ENCODE measurements around the gene BARHL2.

Gene BARHL2

DNA sequence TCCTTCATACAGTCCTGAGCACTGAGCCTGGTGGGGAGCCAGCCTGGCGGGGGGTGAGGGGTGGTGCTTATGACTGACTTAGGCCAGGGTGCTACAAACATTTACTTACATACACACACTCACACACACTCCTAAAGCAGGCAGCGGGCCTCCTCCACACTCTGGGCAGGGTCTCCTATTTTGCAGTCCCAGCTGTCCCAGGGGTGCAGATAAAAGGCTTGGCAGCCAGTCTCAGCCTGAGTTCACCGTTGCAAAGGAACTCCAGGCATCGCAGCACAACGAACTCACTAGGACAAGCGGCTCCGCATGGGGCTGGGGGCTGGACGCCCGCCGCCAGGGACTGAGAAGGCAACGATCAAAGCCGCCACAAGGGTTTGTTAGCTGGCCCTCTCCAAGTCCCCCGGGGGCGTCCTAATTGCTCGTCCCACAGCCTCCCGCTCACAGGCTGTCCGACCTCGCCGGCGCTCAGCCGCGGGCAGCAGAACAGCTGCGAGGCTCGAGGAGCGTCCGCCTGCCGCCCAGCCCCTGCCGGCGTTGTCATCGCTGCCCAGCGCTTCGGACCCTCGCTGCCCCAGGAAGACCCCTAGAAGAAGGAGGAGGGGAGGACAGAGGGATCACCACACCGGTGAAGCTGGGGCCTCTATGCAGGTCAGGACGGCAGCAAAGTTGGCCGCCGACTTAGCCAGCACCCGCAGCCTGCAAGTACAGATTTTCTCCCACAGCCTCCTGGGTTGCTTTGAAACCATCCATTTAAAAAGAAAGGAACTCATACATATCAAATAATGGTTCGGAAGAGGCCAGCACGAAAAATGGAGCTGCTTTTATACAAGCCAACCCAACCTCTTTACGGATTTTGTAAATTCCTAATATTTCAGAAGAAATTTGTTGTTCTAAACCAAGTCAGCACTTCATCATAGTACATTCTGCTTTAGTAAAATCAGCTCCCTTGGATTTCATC is 6.2 kb downstream of the BARHL2 start:
- no peak for DNase-seq (ENCODE audit: low read depth, low spot score)

DNA sequence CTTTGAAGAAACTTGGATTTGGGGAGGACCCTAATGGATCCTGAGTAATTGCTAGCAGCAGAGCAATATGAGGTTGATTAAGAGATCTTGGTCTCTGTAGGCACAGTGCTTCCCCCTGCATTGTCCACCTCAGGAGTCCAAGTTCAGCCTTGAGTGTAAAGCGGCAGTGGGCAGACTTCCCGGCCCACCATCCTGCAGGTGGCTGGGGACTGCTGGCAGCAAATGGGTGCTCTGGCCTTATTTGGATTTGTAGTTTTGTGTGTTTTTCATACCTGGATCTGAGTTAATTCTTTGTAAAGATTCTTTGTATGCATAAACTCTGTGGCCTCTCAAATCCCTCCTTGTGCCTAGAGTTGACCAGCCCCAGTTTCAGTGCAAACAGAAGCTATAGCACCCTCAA is 7.6 kb downstream of the BARHL2 start:
- DNase-seq (ENCODE audit: low read depth, low spot score) = no peak

DNA sequence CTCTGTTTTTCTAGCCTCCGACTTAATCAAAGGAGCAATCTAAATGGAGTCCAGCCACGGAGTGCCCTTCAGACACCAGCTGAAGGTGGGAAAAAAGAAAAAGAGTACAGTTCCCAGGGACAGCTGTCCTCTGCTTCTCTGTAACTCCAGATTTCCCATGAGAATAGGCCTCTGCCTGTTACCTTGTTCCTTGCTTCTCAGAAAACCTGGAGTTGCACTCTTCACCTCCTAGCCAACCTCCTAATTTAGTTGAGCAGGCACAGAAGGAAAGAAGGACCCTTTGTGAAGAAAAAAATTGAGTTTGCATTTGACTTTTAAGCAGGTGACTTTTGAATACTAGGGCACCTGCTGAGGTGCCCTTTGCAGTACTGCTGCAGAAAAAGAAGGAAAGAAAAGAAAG is 8.3 kb downstream of the BARHL2 start:
- DNase-seq (ENCODE audit: low read depth, low spot score) = no peak

DNA sequence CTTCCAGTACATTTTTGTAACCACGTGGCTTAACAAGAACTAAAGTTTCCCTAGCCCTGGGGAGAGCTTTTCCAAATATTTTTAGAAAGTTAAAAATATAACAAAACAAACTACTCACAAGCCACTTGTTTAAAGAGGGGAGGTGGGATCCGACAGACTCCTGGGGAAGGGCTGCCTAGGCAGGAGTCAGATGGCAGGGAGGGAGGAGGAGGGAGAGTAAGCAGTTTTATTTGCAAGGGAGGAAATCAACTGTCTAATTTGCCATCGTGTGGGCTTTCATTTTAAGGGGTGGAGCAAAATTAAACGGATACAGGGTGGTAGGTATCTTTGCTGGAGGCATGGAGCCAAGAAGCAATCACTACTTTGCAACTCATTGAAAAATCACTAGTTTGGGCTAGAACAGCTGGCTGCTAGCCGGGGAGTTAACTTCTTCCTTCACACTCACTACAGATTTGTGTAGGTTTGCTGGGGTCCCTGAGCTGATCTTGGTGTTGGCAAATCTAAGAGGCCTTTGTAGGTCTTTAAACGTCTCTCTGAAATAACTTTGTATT is 8.8 kb downstream of the BARHL2 start:
- DNase-seq (ENCODE audit: low read depth, low spot score) = no peak

DNA sequence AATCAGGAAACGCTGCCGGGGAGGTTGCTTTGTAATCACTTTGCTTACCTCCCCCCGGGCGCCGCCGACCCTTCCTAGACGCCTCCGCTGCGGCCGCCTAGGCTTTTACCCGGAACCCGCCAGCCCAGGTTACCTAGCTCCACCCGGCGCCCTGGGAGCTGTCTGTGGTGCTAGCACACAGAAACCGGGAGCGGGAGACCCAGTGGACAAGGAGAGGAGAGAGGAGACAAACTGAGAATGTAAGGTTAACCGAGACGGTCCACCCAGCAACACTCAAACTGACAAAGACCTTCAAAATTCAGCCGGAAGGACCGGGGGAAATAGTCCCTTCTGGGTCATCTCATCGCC is 9.8 kb downstream of the BARHL2 start:
- no peak for DNase-seq (ENCODE audit: low read depth, low spot score)

DNA sequence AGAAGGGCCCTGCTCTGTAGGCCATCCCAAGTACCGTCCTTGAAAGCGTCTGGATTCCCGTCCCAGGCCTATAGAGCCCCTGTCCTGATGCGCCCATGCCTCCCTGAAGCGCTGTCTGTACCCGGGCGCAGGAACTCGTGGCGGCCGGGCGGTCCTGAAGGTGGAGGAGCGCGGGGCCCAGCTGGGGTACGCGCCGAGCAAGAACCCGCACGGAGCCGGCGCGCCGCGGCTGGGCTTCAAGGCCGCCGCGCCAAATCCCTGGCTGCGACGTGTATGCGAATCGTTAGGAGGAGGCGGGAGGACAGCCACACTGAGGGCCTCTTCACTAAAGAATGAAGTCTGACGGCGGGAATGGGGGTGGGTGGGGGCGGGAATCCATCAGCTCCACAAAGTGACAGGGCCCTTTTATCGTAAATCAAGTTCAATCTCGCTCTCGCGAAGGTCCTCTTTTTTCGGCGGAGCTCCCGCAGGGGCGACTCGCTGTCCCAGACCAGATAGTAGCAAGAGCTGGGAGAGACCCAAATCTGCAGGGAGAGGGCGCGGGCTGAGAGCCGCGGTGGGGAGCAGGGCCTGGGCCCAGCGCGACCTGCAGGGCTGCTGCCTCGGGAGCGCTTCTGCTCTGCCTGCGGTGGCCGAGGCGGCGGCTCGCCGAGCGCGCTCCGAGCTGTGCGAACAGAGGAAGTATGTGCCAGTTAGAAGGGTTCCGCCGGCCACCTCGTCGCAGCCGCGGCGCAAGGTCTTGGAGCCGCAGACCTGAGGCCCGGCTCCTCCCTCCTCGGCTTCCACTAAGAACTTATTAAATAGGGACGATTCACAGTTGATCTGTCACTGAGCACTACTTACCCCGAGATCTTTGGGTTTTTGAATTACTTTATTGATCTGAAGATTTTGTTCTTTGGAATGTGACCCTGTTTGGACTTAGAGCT is 10.4 kb downstream of the BARHL2 start:
- DNase-seq (ENCODE audit: low read depth, low spot score) = no peak

- no peak for DNase-seq (ENCODE audit: low read depth, low spot score)
Measured at GRCh38 chr1:90705956-90706355, 11.1 kb downstream of the BARHL2 start.

GRCh38 chr1:90704817-90705216 is 12.3 kb downstream of the BARHL2 start:
- DNase-seq (ENCODE audit: low read depth, low spot score) = no peak

- DNase-seq (ENCODE audit: low read depth, low spot score) = no peak
Measured at GRCh38 chr1:90694846-90695245, 22.3 kb downstream of the BARHL2 start.

GRCh38 chr1:90687747-90688146 is 29.4 kb downstream of the BARHL2 start:
- no peak for DNase-seq (ENCODE audit: low read depth, low spot score)

- DNase-seq (ENCODE audit: low read depth, low spot score) = no peak
Measured at GRCh38 chr1:90675161-90675847, 41.8 kb downstream of the BARHL2 start.

DNA sequence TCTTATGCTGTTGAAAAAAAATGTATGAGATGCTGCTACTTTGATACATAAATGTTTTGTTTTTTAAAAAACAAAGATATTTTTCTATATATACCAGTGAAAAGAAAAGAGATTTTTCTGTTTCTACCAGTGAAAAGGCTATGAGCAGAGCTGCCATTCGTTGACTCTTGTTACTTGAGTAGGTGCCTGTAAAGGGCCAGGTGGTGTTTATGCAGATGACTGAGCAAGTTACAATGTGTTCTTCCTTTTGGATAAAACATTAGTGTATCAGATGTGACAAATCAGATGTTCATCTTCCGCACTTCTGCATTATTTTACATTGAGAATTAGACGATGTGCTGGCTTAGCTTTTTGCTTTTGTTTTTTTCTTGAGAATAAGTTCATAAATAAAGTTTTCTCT is 45.4 kb downstream of the BARHL2 start:
- DNase-seq (ENCODE audit: low read depth, low spot score) = no peak

- DNase-seq (ENCODE audit: low read depth, low spot score) = no peak
Measured at GRCh38 chr1:90671251-90671650, 45.9 kb downstream of the BARHL2 start.

Data from brain pericyte (primary cell).